ENCODE data around the gene PTPRN2. TPM values are rescaled to one million over a fixed set of nuclear protein-coding genes. Genes with fewer than 3 reads are reported as not detected.
"Not testable (repeated sequence)": the region's sequence is repeated elsewhere in the genome, so short reads cannot be mapped to it uniquely, and the experiment has no call there.

PTPRN2 gene
- total RNA-seq, 1 donor = 0.09 TPM

- DNase-seq (ENCODE audit: low read depth) = no peak
- no peak overlapping the region for H3K4me3 ChIP-seq (ENCODE audit: low read depth, low read length)
- no peak for TF ChIP-seq CTCF (IDR thresholded peaks at IDR 0.05; ENCODE audit: insufficient read depth, low read length)
These were observed 643.6 kb downstream of the PTPRN2 start for GRCh38 chr7:157944051-157944450.

- DNase-seq (ENCODE audit: low read depth) = no peak
- no peak for TF ChIP-seq CTCF (IDR thresholded peaks at IDR 0.05; ENCODE audit: insufficient read depth, low read length)
- H3K4me3 ChIP-seq (ENCODE audit: low read depth, low read length) = no peak overlapping the region
These were observed 644.1 kb downstream of the PTPRN2 start for GRCh38 chr7:157943561-157943960.

GRCh38 chr7:157941210-157941609 lies 646.4 kb downstream of the PTPRN2 start:
- TF ChIP-seq CTCF (IDR thresholded peaks at IDR 0.05; ENCODE audit: insufficient read depth, low read length) = no peak
- no peak overlapping the region for H3K4me3 ChIP-seq (ENCODE audit: low read depth, low read length)
- no peak for DNase-seq (ENCODE audit: low read depth)

GRCh38 chr7:157940497-157940896 lies 647.1 kb downstream of the PTPRN2 start:
- TF ChIP-seq CTCF (IDR thresholded peaks at IDR 0.05; ENCODE audit: insufficient read depth, low read length) = no peak
- no peak overlapping the region for H3K4me3 ChIP-seq (ENCODE audit: low read depth, low read length)
- DNase-seq (ENCODE audit: low read depth) = no peak

GRCh38 chr7:157938211-157938610 lies 649.4 kb downstream of the PTPRN2 start:
- no peak overlapping the region for H3K4me3 ChIP-seq (ENCODE audit: low read depth, low read length)
- no peak for DNase-seq (ENCODE audit: low read depth)
- TF ChIP-seq CTCF (IDR thresholded peaks at IDR 0.05; ENCODE audit: insufficient read depth, low read length) = no peak

GRCh38 chr7:157937406-157937805 lies 650.2 kb downstream of the PTPRN2 start:
- DNase-seq (ENCODE audit: low read depth) = no peak
- no peak for TF ChIP-seq CTCF (IDR thresholded peaks at IDR 0.05; ENCODE audit: insufficient read depth, low read length)
- H3K4me3 ChIP-seq (ENCODE audit: low read depth, low read length) = no peak overlapping the region

GRCh38 chr7:157936976-157937375 lies 650.6 kb downstream of the PTPRN2 start:
- no peak for DNase-seq (ENCODE audit: low read depth)
- TF ChIP-seq CTCF (IDR thresholded peaks at IDR 0.05; ENCODE audit: insufficient read depth, low read length) = no peak
- H3K4me3 ChIP-seq (ENCODE audit: low read depth, low read length) = no peak overlapping the region

GRCh38 chr7:157935721-157936120 lies 651.9 kb downstream of the PTPRN2 start:
- not testable (repeated sequence) for H3K4me3 ChIP-seq (ENCODE audit: low read depth, low read length); DNase-seq (ENCODE audit: low read depth)

GRCh38 chr7:157933219-157934155 lies 654.1 kb downstream of the PTPRN2 start:
- DNase-seq (ENCODE audit: low read depth) = not testable (repeated sequence)

More at GRCh38 chr7:157933219-157934155, 654.1 kb downstream of the PTPRN2 start:
- H3K4me3 ChIP-seq (ENCODE audit: low read depth, low read length) = not testable (repeated sequence)

All from fibroblast of the aortic adventitia (primary cell).